Effector memory CD4-positive, alpha-beta T cell (primary cell): Measurements from ENCODE around the gene SCG2.

ENCODE experiments used
- DNase-seq, 3 donors: peaks; one replicate each; pipeline ENCODE4 v3.0.0-alpha.2; 2020
- H3K27ac ChIP-seq: 2 replicates; pipeline ENCODE4 v1.7.0; 2013; ENCODE audit warnings: mild to moderate bottlenecking, low read length, moderate library complexity; ENCODE audit not compliant: insufficient read depth, poor library complexity, severe bottlenecking
- H3K27me3 ChIP-seq: replicated peaks from 2 replicates; pipeline ENCODE4 v1.7.0; 2013; ENCODE audit warnings: mild to moderate bottlenecking, low read length; ENCODE audit not compliant: insufficient read depth, control insufficient read depth, poor library complexity, severe bottlenecking
- H3K36me3 ChIP-seq: 2 replicates; pipeline ENCODE4 v1.7.0; 2013; ENCODE audit warnings: mild to moderate bottlenecking, low read length, moderate library complexity; ENCODE audit not compliant: control insufficient read depth, insufficient read depth
- H3K4me1 ChIP-seq: 2 replicates; pipeline ENCODE4 v1.7.0; 2013; ENCODE audit warnings: low read length, mild to moderate bottlenecking; ENCODE audit not compliant: control insufficient read depth, insufficient read depth, poor library complexity, severe bottlenecking
- H3K4me3 ChIP-seq: 2 replicates; pipeline ENCODE4 v1.7.0; 2013; ENCODE audit warnings: low read length, low read depth, mild to moderate bottlenecking; ENCODE audit not compliant: insufficient read depth, poor library complexity, severe bottlenecking
- H3K9me3 ChIP-seq: 2 replicates; pipeline ENCODE4 v1.7.0; 2013; ENCODE audit warnings: mild to moderate bottlenecking, low read length, moderate library complexity; ENCODE audit not compliant: control insufficient read depth

Gene SCG2

DNA sequence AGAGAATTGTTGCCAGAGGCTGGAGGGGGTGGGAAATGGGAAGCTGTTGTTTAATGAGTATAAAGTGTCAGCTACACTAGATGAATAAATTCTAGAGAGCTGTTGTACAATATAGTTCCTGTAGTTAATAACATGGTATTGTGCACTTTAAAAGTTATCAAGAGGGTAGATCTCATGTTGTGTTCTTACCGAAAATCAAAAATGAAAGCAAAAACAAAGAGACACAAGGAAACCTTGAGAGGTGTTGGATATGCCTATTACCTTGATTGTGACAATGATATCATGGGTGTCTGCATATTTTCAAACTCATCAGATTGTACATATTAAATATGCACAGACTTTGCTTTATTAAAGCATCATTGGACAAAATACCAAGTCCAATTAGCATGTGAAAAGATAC lies 43.2 kb downstream of the SCG2 start:
- no peaks in the 10 kb centered on the region for H3K27me3 ChIP-seq
- H3K4me1 ChIP-seq: no peaks in the 10 kb centered on the region
- no peaks in the 10 kb centered on the region for H3K36me3 ChIP-seq
- no peak for DNase-seq
- no peak overlapping the region for H3K4me3 ChIP-seq
- H3K9me3 ChIP-seq: no peaks in the 10 kb centered on the region
- H3K27ac ChIP-seq: no peak overlapping the region

DNA sequence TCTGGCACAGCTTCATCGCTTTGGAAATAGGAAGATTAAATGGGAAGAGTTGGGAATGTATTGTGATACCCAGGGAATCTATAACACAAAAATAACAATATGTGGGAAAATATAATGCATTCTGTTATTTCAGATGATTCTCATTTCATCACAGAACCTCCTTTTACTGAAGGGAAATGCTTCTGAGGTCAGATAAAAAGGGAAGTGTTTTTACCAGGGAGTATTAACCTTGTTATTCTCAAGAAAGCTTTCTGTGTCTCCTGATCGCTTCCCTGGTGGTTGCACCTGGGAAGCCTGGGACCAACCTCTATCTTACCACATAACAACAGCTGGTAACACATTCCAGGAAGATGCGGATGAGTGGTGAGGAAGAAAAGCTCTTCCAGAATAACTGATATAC lies 47.2 kb downstream of the SCG2 start:
- DNase-seq: no peak
- no peak overlapping the region for H3K27ac ChIP-seq
- no peaks in the 10 kb centered on the region for H3K36me3 ChIP-seq
- H3K27me3 ChIP-seq: no peaks in the 10 kb centered on the region
- H3K4me3 ChIP-seq: no peak overlapping the region
- H3K4me1 ChIP-seq: no peaks in the 10 kb centered on the region
- H3K9me3 ChIP-seq: no peaks in the 10 kb centered on the region

DNA sequence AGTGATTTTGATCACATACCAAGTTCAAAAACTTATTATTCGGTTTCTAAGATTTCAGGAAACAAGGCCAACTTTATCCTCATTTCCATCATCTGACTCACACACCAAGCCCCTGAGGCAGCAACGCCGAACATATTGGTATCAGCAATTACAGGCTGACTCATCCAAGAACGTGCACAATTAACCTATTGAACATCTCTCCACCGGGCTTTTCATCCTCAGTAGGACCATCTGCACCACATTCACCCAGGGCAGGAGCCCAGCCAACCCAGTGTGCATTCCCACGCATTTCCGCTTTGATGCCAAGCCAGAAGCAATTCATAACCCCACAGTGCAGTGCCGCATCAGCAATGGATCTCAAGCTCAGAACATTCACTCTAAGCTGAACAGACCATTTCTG lies 52.9 kb downstream of the SCG2 start:
- Histone ChIP-seq H3K27ac (no peak overlapping the region), H3K27me3 (no peaks in the 10 kb centered on the region), H3K9me3 (no peaks in the 10 kb centered on the region), H3K4me3 (no peak overlapping the region), H3K4me1 (no peaks in the 10 kb centered on the region), H3K36me3 (no peaks in the 10 kb centered on the region)
- no peak for DNase-seq

GRCh38 chr2:223548194-223548593 lies 54.0 kb downstream of the SCG2 start:
- no peaks in the 10 kb centered on the region for H3K36me3 ChIP-seq
- H3K27me3 ChIP-seq: no peaks in the 10 kb centered on the region
- DNase-seq: no peak
- no peak overlapping the region for H3K27ac ChIP-seq
- H3K4me1 ChIP-seq: no peaks in the 10 kb centered on the region
- no peaks in the 10 kb centered on the region for H3K9me3 ChIP-seq
- H3K4me3 ChIP-seq: no peak overlapping the region
